Activated T-helper 2 cell treated with anti-CD3 and anti-CD28 coated beads, Interferon-gamma antibody, Interleukin-2, Interleukin-4, amounts not matched to agents 10 μg/mL and 5 μg/mL and 100 μg/mL, durations not matched to agents 14 hours and 24 hours and 36 hours (primary cell): ENCODE measurements around the gene PTBP1. TPM values are rescaled to one million over a fixed set of nuclear protein-coding genes. Genes with fewer than 3 reads are reported as not detected.

Experiments used
- DNase-seq: peaks from one replicate; pipeline ENCODE4 v3.0.0; 2021; ENCODE audit warnings: low spot score
- H3K27ac Mint-ChIP-seq: one replicate; pipeline ENCODE4 v1.8.0; 2021; ENCODE audit warnings: mixed read lengths
- H3K27me3 Mint-ChIP-seq: one replicate; pipeline ENCODE4 v1.8.0; 2021; ENCODE audit warnings: low read depth, mixed read lengths
- H3K36me3 Mint-ChIP-seq: one replicate; pipeline ENCODE4 v1.8.0; 2021; ENCODE audit warnings: low read depth, mixed read lengths
- H3K4me1 Mint-ChIP-seq: one replicate; pipeline ENCODE4 v1.8.0; 2021; ENCODE audit warnings: low read depth, mixed read lengths
- H3K4me3 Mint-ChIP-seq: one replicate; pipeline ENCODE4 v1.8.0; 2021; ENCODE audit warnings: low read depth, mild to moderate bottlenecking, moderate library complexity, mixed read lengths
- H3K9me3 Mint-ChIP-seq: one replicate; pipeline ENCODE4 v1.8.0; 2021; ENCODE audit warnings: mixed read lengths
- intact Hi-C: fragments of 100-400 bp; cut with micrococcal nuclease; formaldehyde crosslinking; loops from one replicate; pipeline ENCODE4 v1.15.1; 2023
- total RNA-seq: library from RNA; stranded (reverse); gene quantifications from 2 replicates; pipeline ENCODE4 v1.2.3, GENCODE V29; 2022

PTBP1 gene
- 735 and 739 TPM in 2 replicates for total RNA-seq

DNA sequence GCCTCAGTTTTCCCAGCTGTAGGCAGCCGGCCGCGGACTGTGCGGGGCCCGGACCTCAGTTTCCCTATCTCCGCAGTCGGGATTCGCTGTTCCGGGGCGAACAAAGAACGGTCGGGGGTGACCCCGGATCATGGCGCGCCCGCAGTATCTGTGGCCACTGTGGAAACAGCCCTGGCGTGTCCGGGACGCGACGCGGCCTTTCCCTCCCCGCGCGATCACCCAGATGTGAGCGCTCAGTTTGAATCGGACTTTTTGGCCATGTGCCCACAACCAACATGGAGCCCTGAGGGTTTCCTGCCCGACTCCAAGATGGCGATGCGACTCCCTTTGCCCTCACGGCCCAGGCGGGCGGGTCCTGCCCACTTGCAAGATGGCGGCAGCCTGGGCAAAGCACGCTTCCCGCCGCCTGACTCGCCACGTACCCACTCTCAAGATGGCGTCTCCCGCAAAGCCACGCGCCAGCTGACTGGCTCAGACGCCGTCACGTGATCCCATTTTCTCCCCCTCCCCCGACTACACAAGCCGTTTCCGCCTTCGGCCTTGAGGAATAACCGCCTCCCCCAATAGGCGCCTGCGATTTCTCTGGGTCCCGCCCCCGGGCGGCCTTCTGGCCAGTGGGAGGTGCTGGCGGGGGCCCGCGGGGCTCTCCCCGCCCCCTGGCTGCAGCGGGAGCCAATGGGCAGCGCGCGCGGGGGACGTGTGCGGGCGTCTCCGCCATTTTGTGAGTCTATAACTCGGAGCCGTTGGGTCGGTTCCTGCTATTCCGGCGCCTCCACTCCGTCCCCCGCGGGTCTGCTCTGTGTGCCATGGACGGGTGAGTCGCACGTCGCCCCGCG is at the start of gene PTBP1:
TSS of gene PTBP1 (plus strand) at position 761 of the 836 bp plus-strand sequence. CDS start at position 807, 46 bp downstream.
- H3K9me3 Mint-ChIP-seq = no peaks in the 10 kb centered on the region
- intact Hi-C loops = loop anchor here (1.0 to 5.0 kb wide), 6 partner anchors 117 to 226 kb away; partner anchors contain the start of genes KISS1R, POLRMT, RNF126 and RNU6-2
- DNase-seq = peak; percentile 100
- peaks cover 34% of the 10 kb centered on the region for H3K36me3 Mint-ChIP-seq
- peak within 1 kb of the TSS; percentile 93 for H3K27ac Mint-ChIP-seq
- H3K4me1 Mint-ChIP-seq = peaks cover 20% of the 10 kb centered on the region
- H3K4me3 Mint-ChIP-seq = peak within 1 kb of the TSS; percentile 91
- no peaks in the 10 kb centered on the region for H3K27me3 Mint-ChIP-seq

DNA sequence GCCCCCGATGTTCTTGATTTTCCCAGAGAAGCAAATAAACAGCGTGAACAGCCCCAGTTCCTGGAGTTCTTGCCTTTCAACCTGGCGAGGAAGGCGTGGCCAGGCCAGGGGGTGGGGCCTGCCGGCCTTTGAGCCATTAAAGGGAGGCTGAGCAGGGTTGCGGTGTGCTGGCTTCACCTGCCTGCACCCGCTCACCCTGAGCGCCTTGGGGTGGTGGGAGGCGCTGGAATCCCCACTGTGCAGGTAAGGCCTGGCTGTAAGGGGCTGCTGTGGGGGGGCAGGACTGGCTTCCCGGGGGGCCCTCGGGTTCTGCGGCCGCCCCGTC is 49.0 kb upstream of the PTBP1 start:
- Mint-ChIP-seq H3K27me3 (no peaks in the 10 kb centered on the region), H3K4me1 (no peaks in the 10 kb centered on the region), H3K4me3 (no peak overlapping the region), H3K36me3 (no peaks in the 10 kb centered on the region), H3K9me3 (no peaks in the 10 kb centered on the region), H3K27ac (no peak overlapping the region)
- DNase-seq = no peak
- intact Hi-C loops = no loop called here

DNA sequence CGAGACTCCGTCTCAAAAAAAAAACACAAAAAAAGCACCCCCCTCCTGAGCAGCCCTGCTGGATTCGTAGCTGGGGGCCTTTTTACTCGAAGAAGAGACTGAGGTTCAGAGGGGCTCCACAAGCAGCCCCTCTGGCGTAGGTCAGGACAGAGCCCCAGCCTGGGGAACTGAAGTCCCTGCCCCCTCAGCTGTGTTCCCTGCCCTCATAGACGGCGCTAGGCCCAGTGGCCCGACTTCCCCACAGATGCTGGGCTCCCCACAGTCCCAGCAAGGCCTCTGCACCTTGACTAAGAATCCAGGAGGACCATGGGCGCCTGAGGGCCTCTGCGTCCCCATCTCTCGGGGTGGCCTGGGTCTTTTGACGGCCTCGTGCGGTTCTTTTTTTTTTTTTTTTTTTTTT is 47.4 kb upstream of the PTBP1 start:
- Mint-ChIP-seq H3K27me3 (no peaks in the 10 kb centered on the region), H3K4me3 (no peak overlapping the region), H3K27ac (no peak overlapping the region), H3K9me3 (no peaks in the 10 kb centered on the region), H3K36me3 (no peaks in the 10 kb centered on the region), H3K4me1 (no peaks in the 10 kb centered on the region)
- DNase-seq = no peak
- intact Hi-C loops = no loop called here

DNA sequence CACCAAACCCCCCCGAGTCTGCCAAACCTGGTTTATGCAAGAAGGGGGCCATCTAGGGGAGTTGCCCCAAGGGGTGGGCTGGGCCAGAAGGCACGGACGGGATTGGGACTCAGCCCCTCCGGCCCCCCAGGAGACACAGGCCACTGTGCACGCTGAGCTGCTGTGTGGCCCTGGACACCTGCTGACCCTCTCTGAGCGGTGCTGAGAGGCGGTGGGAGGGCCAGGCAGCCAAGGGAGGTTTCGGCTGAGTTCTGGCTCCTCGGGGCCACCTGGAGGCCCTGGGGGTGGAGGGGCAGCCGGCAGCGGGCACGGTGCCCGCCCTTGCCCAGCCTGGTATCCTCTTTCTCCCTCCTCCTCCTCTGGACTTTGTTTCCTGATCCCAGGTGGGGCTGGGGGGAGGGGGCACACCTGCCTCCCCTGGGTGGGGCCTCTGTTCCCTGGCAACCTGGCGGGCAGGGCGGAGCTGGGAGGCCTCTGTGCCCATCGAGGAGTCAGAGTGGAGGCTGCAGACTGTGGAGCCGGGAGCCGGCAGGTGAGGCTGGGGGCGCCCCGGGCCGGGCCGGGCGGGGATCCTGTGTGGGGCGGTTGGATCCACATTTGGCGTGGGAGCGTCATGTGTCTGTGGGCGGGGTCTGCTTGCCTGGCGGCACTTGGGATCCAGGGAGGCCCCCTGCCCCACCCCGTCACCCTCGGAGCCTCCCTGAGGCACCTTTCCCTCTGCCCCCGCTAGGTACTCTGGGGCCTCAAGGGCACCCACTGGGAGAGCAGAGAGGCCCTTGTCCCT is 46.4 kb upstream of the PTBP1 start, which contains the start of gene MISP:
TSS of gene MISP (plus strand) at position 473 of the 784 bp plus-strand sequence. CDS start 5,835 bp downstream, outside the sequence.
- no peaks in the 10 kb centered on the region for H3K4me1 Mint-ChIP-seq
- no peak within 1 kb of the TSS for H3K27ac Mint-ChIP-seq
- no peaks in the 10 kb centered on the region for H3K36me3 Mint-ChIP-seq
- H3K9me3 Mint-ChIP-seq = no peaks in the 10 kb centered on the region
- H3K27me3 Mint-ChIP-seq = no peaks in the 10 kb centered on the region
- no peak within 1 kb of the TSS for H3K4me3 Mint-ChIP-seq
- DNase-seq = no peak
- intact Hi-C loops = no loop called here

DNA sequence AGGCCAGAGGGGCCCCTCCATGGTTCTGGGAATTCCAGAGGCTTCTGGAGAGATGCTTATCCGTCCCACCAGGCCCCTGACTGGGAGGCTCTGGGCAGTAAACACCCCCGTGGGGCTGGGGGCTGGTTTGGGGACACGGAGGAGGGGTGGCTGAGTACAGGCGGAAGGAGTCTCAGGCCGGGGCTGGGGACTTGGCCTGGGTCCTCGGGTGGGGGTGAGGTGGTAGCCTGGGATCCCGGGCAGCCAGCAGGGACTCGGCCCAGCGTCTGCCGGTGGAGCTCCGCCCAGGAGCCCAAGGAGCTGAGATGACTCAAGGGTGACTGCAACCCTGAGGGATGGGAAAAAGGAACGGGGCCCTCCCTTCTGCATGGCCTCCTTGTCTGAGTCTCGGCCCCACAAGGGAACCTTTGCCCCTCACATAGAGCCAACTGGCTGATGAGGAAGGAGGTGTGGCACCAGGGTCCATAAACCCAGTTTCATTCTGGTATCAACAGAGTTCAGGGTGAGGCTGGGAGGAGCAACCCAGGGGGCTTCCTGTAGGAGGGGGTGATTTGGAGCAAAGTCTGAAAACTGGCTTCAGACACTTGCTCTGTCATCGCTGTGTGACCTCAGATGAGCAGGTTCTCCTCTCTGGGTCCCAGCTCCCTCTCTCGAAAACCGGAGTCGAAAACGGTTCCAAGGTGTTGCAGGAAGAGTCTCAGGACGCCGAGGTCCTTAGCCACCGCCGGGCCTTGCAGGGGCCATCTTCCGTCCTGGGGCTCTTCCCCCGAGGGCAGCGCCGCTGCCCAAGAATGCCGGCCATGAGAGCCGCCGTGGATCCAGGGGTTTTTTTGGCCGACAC is 45.5 kb upstream of the PTBP1 start:
- intact Hi-C loops = no loop called here
- Mint-ChIP-seq H3K36me3 (no peaks in the 10 kb centered on the region), H3K27me3 (no peaks in the 10 kb centered on the region), H3K9me3 (no peaks in the 10 kb centered on the region), H3K27ac (no peak overlapping the region), H3K4me1 (no peaks in the 10 kb centered on the region), H3K4me3 (no peak overlapping the region)
- DNase-seq = no peak

DNA sequence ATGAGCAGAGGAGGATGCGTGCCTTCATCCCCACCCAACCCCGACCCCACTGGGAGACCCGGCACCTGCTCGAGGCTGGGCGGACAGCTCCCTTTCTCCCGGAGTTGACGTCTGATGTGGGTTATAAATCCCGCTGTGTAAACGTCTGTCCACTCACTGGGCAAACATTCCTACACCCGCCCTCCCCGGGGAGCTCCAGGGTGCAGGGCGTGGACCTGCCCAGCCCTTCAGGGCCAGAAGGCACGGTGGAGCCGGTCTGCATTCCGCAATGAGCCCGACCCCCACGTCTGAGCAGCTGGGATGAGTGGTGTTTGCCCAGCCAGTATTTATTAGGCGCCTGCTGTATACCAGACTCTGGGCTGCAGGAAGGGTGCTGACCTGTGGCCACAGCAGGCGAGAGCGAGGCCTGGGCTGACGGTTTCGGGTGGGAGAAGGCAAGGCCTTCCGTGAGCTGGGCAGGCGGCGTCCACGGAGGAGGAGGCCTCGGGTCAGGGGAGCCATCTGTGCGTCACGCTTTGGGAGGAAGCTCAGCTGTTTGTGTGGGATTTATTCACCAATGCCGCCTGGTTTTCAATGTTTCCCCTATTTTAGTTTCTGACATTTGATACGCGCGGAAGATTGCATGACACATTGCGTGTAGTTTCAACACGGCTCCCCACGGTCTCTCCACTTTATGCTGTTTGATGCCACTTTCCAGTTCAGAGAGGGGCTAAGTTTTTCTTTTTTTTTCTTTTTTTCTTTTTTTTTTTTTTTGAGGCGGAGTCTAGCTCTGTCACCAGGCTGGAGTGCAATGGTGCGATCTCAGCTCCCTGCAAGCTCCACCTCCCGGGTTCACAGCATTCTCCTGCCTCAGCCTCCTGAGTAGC is 44.4 kb upstream of the PTBP1 start:
- H3K27me3 Mint-ChIP-seq = no peaks in the 10 kb centered on the region
- intact Hi-C loops = no loop called here
- no peaks in the 10 kb centered on the region for H3K36me3 Mint-ChIP-seq
- no peaks in the 10 kb centered on the region for H3K9me3 Mint-ChIP-seq
- H3K4me3 Mint-ChIP-seq = no peak overlapping the region
- H3K27ac Mint-ChIP-seq = no peak overlapping the region
- no peak for DNase-seq
- no peaks in the 10 kb centered on the region for H3K4me1 Mint-ChIP-seq

DNA sequence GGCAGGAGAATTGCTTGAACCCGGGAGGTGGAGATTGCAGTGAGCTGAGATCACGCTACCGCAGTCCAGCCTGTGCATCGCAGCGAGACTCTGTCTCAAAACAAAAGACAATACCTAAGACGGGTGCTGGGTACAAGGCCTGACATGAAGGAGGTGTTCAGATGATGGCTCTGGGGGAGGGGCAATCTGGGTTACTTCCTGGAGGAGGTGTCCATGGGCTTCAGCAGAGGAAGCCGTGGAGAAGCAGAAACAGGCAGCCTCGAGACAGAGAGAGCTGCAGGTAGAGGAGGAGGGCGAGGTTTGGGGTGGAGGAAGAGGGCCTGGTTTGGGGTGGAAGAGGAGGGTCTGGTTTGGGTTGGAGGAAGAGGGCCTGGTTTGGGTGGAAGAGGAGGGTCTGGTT is 42.7 kb upstream of the PTBP1 start:
- Mint-ChIP-seq H3K9me3 (peaks cover 1% of the 10 kb centered on the region), H3K27me3 (no peaks in the 10 kb centered on the region), H3K36me3 (no peaks in the 10 kb centered on the region), H3K4me3 (no peak overlapping the region), H3K27ac (no peak overlapping the region), H3K4me1 (no peaks in the 10 kb centered on the region)
- DNase-seq = no peak
- intact Hi-C loops = no loop called here

DNA sequence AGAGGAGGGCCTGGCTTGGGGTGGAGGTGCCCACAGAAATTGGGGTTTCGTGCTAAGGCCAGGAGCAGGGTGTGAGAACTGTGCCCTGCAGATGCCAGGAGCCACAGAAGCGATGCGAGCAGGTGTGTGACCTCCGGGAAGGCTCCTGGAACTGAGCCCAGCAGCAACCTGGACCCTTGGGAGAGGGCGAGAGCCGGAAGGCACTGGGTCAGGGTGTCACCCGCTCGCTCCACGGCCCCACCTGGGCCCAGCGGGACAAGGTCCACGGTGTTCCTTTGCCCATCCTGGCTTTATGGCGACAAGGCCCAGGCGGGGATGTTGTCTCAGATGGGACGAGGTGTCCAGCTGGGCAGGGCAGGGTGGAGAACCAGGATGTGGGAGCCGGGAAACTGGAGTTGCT is 42.2 kb upstream of the PTBP1 start:
- Mint-ChIP-seq H3K36me3 (no peaks in the 10 kb centered on the region), H3K27me3 (no peaks in the 10 kb centered on the region), H3K27ac (no peak overlapping the region), H3K4me1 (no peaks in the 10 kb centered on the region), H3K4me3 (no peak overlapping the region), H3K9me3 (peaks cover 4% of the 10 kb centered on the region)
- intact Hi-C loops = no loop called here
- no peak for DNase-seq

DNA sequence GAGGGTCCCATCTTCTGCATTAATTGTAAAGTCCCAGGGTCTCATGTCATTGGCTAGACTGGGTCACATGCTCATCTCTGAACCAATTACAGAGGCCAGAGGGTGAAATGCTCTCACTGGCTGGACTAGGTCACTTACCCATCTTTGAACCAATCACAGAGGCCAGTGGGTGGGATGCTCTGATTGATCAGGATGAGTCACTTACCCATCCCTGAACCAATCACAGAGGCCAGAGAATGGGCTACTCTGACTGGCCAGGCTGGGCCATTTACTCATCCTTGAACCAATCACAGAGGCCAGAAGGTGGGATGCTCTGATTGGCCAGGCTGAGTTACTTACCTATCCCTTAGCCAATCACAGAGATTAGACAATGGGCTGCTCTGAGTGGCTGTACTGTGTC is 41.0 kb upstream of the PTBP1 start:
- Mint-ChIP-seq H3K27me3 (no peaks in the 10 kb centered on the region), H3K4me1 (no peaks in the 10 kb centered on the region), H3K9me3 (peaks cover 4% of the 10 kb centered on the region), H3K4me3 (no peak overlapping the region), H3K27ac (no peak overlapping the region), H3K36me3 (no peaks in the 10 kb centered on the region)
- DNase-seq = no peak
- intact Hi-C loops = no loop called here

DNA sequence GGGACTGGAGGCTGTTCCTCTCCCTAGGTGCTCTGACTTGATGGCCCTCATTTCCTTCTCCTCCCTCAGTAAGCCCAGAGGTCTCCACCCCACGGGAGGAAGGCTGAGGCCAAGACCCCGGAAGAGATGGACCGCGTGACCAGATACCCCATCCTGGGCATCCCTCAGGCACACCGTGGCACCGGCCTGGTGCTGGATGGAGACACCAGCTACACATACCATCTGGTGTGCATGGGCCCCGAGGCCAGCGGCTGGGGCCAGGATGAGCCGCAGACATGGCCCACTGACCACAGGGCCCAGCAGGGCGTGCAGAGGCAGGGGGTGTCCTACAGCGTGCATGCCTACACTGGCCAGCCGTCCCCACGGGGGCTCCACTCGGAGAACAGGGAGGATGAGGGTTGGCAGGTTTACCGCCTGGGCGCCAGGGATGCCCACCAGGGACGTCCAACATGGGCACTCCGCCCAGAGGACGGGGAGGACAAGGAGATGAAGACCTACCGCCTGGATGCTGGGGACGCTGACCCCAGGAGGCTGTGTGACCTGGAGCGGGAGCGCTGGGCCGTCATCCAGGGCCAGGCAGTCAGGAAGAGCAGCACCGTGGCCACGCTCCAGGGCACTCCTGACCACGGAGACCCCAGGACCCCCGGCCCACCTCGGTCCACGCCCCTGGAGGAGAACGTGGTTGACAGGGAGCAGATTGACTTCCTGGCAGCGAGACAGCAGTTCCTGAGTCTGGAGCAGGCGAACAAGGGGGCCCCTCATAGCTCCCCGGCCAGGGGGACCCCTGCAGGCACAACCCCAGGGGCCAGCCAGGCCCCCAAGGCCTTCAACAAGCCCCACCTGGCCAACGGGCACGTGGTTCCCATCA is 40.2 kb upstream of the PTBP1 start:
- H3K4me3 Mint-ChIP-seq = no peak overlapping the region
- peaks cover 4% of the 10 kb centered on the region for H3K9me3 Mint-ChIP-seq
- intact Hi-C loops = no loop called here

DNA sequence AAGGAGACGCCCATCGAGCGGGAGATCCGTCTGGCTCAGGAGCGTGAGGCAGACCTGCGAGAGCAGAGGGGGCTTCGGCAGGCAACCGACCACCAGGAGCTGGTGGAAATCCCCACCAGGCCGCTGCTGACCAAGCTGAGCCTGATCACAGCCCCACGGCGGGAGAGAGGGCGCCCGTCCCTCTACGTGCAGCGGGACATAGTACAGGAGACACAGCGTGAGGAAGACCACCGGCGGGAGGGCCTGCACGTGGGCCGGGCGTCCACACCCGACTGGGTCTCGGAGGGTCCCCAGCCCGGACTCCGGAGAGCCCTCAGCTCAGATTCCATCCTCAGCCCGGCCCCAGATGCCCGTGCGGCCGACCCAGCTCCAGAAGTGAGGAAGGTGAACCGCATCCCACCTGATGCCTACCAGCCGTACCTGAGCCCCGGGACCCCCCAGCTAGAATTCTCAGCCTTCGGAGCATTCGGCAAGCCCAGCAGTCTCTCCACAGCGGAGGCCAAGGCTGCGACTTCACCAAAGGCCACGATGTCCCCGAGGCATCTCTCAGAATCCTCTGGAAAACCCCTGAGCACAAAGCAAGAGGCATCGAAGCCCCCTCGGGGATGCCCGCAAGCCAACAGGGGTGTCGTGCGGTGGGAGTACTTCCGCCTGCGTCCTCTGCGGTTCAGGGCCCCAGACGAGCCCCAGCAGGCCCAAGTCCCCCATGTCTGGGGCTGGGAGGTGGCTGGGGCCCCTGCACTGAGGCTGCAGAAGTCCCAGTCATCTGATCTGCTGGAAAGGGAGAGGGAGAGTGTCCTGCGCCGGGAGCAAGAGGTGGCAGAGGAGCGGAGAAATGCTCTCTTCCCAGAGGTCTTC is 39.2 kb upstream of the PTBP1 start:
- no peaks in the 10 kb centered on the region for H3K36me3 Mint-ChIP-seq
- intact Hi-C loops = no loop called here
- peaks cover 4% of the 10 kb centered on the region for H3K9me3 Mint-ChIP-seq
- no peaks in the 10 kb centered on the region for H3K27me3 Mint-ChIP-seq
- no peak for DNase-seq
- H3K4me3 Mint-ChIP-seq = no peak overlapping the region
- H3K4me1 Mint-ChIP-seq = no peaks in the 10 kb centered on the region
- no peak overlapping the region for H3K27ac Mint-ChIP-seq

More for the DNA sequence above, 40.2 kb upstream of the PTBP1 start:
- no peak for DNase-seq
- Mint-ChIP-seq H3K27ac (no peak overlapping the region), H3K27me3 (no peaks in the 10 kb centered on the region), H3K4me1 (no peaks in the 10 kb centered on the region), H3K36me3 (no peaks in the 10 kb centered on the region)
